GM23338 (cell line): Measurements from ENCODE around the gene UBE2F. TPM values are rescaled to one million over a fixed set of nuclear protein-coding genes. Genes with fewer than 3 reads are reported as not detected.

Experiments used
- ATAC-seq: fragments of 200-7000 bp; cut with Tn5 transposase; 3 replicates; pipeline ENCODE4 v1.9.1; 2020
- DNase-seq: peaks from one replicate; pipeline ENCODE4 v3.0.0-alpha.2; 2015; ENCODE audit warnings: low spot score
- H2AFZ ChIP-seq: fragments of 200-600 bp; sonication (generic); 2 replicates; pipeline ENCODE4 v1.8.0; 2016; ENCODE audit warnings: antibody characterized with exemption, mild to moderate bottlenecking, moderate library complexity
- H3F3A ChIP-seq: fragments of 200-600 bp; sonication (generic); replicated peaks from 2 replicates; pipeline ENCODE4 v1.8.0; 2017; ENCODE audit warnings: antibody characterized with exemption, mixed run types, low read depth
- H3K27ac ChIP-seq: fragments of 200-600 bp; sonication (generic); 2 replicates; pipeline ENCODE4 v1.6.1; 2016; ENCODE audit warnings: low read depth
- H3K27me3 ChIP-seq: fragments of 200-600 bp; sonication (generic); 2 replicates; pipeline ENCODE4 v1.8.0; 2016; ENCODE audit warnings: mild to moderate bottlenecking, mixed run types, moderate library complexity; ENCODE audit not compliant: insufficient read depth
- H3K36me3 ChIP-seq: fragments of 200-600 bp; sonication (generic); 2 replicates; pipeline ENCODE4 v1.8.0; 2016; ENCODE audit warnings: mild to moderate bottlenecking; ENCODE audit not compliant: insufficient read depth
- H3K4me1 ChIP-seq: fragments of 200-600 bp; sonication (generic); 2 replicates; pipeline ENCODE4 v1.8.0; 2016; ENCODE audit warnings: mild to moderate bottlenecking, moderate library complexity; ENCODE audit not compliant: insufficient read depth
- H3K4me2 ChIP-seq: fragments of 200-600 bp; sonication (generic); 2 replicates; pipeline ENCODE4 v1.7.1; 2017; ENCODE audit warnings: mixed run types
- H3K4me3 ChIP-seq: fragments of 200-600 bp; sonication (generic); 2 replicates; pipeline ENCODE4 v1.6.1; 2016; ENCODE audit warnings: mixed run types
- H3K79me2 ChIP-seq: fragments of 200-600 bp; sonication (generic); replicated peaks from 2 replicates; pipeline ENCODE4 v1.8.0; 2017; ENCODE audit warnings: mild to moderate bottlenecking; ENCODE audit not compliant: insufficient read depth
- H3K9me2 ChIP-seq: fragments of 200-600 bp; sonication (generic); 2 replicates; pipeline ENCODE4 v1.8.0; 2017; ENCODE audit not compliant: insufficient read depth
- H4K20me1 ChIP-seq: fragments of 200-600 bp; sonication (generic); replicated peaks from 2 replicates; pipeline ENCODE4 v1.8.0; 2017; ENCODE audit warnings: mild to moderate bottlenecking; ENCODE audit not compliant: insufficient read depth
- H3K27ac Mint-ChIP-seq: 2 replicates; pipeline ENCODE4 v1.8.0; 2020; ENCODE audit warnings: inconsistent platforms, mild to moderate bottlenecking, moderate library complexity, mixed read lengths
- H3K27me3 Mint-ChIP-seq: 3 replicates; pipeline ENCODE4 v1.8.0; 2022; ENCODE audit warnings: low read depth, mild to moderate bottlenecking, moderate library complexity, mixed read lengths, inconsistent platforms; ENCODE audit not compliant: insufficient read depth, poor library complexity
- H3K36me3 Mint-ChIP-seq: 3 replicates; pipeline ENCODE4 v1.8.0; 2021; ENCODE audit warnings: low read depth, mild to moderate bottlenecking, inconsistent platforms, moderate library complexity, mixed read lengths
- H3K4me1 Mint-ChIP-seq: 3 replicates; pipeline ENCODE4 v1.8.0; 2020; ENCODE audit warnings: mild to moderate bottlenecking, inconsistent platforms, mixed read lengths
- H3K4me3 Mint-ChIP-seq: 3 replicates; pipeline ENCODE4 v1.8.0; 2021; ENCODE audit warnings: moderate library complexity, mild to moderate bottlenecking, inconsistent platforms, mixed read lengths
- H3K9me3 Mint-ChIP-seq: 3 replicates; pipeline ENCODE4 v1.8.0; 2020; ENCODE audit warnings: moderate library complexity, mild to moderate bottlenecking, inconsistent platforms, mixed read lengths
- CREB1 ChIP-seq: fragments of 250-450 bp; sonication (Bioruptor Pico); IDR thresholded peaks from 2 replicates; pipeline ENCODE4 v1.5.0; 2020; ENCODE audit warnings: low read depth, mild to moderate bottlenecking, moderate library complexity
- CTCF ChIP-seq, 2 experiments: fragments of 200-600 bp in 1 of 2; sonication (generic) in 1 of 2; conservative IDR thresholded peaks; 2 replicates each; pipeline versions ENCODE4 v1.5.1 to v1.6.1; 2016 to 2017; ENCODE audit warnings: antibody characterized with exemption in 2 of 2, low read depth in 2 of 2, mild to moderate bottlenecking in 2 of 2, moderate library complexity in 1 of 2
- EZH2 ChIP-seq: fragments of 200-600 bp; sonication (generic); IDR thresholded peaks from one replicate; pipeline ENCODE4 v1.8.0; 2017; ENCODE audit warnings: antibody characterized with exemption, mild to moderate bottlenecking, low read depth; ENCODE audit not compliant: unreplicated experiment
- EZH2phosphoT487 ChIP-seq: fragments of 200-600 bp; sonication (generic); IDR thresholded peaks from one replicate; pipeline ENCODE4 v1.8.1; 2018; ENCODE audit warnings: antibody characterized with exemption; ENCODE audit not compliant: unreplicated experiment
- JUNB ChIP-seq: IDR thresholded peaks from one replicate; pipeline ENCODE4 v1.6.1; 2016; ENCODE audit warnings: antibody characterized with exemption; ENCODE audit not compliant: unreplicated experiment
- NANOG ChIP-seq: IDR thresholded peaks from 2 replicates; pipeline ENCODE4 v1.6.1; 2016; ENCODE audit warnings: antibody characterized with exemption, borderline replicate concordance
- POLR2AphosphoS5 ChIP-seq: IDR thresholded peaks from 2 replicates; pipeline ENCODE4 v1.6.1; 2016; ENCODE audit warnings: antibody characterized with exemption, low read depth
- REST ChIP-seq: IDR thresholded peaks from one replicate; pipeline ENCODE4 v1.6.1; 2018; ENCODE audit warnings: antibody characterized with exemption; ENCODE audit not compliant: unreplicated experiment
- STAT1 ChIP-seq: IDR thresholded peaks from one replicate; pipeline ENCODE4 v1.6.1; 2016; ENCODE audit warnings: antibody characterized with exemption; ENCODE audit not compliant: unreplicated experiment
- ZNF114 ChIP-seq: fragments of 250-450 bp; sonication (Bioruptor Pico); IDR thresholded peaks from 2 replicates; pipeline ENCODE4 v1.5.0; 2020; ENCODE audit warnings: mild to moderate bottlenecking, moderate library complexity
- ZNF331 ChIP-seq: fragments of 250-450 bp; sonication (Bioruptor Pico); IDR thresholded peaks from 2 replicates; pipeline ENCODE4 v1.5.0; 2020; ENCODE audit warnings: low read depth, mild to moderate bottlenecking, moderate library complexity
- ZNF462 ChIP-seq: fragments of 250-450 bp; sonication (Bioruptor Pico); IDR thresholded peaks from 2 replicates; pipeline ENCODE4 v1.5.0; 2020; ENCODE audit warnings: mild to moderate bottlenecking, moderate library complexity
- polyA plus RNA-seq: library from polyadenylated mRNA; unstranded; fragments of >200 nt; fragmentation: Nextera tagmentation; extraction: Ambion mirVana; gene quantifications from 2 replicates; pipeline ENCODE4 v1.2.1, GENCODE V29; 2016
- total RNA-seq: library from RNA; depleted of rRNA; stranded (reverse); fragments of >200 nt; shearing (Covaris generic); gene quantifications from 2 replicates; pipeline ENCODE4 v1.2.3, GENCODE V29; 2014
- TF ChIP-seq, protein P1 (sequence below): IDR thresholded peaks from 2 replicates; pipeline ENCODE4 v1.6.1; 2016; ENCODE audit warnings: antibody characterized with exemption

The UBE2F gene
- total and polyA plus RNA-seq, 2 experiments from 2014 or later: 98.2 to 106 TPM

GRCh38 chr2:238003234-238004031 is 36.6 kb downstream of the UBE2F start:
- H3K4me2 ChIP-seq: no peak overlapping the region
- H3K9me2 ChIP-seq: no peaks in the 10 kb centered on the region
- H3K4me3 ChIP-seq: no peak overlapping the region
- no peak overlapping the region for H3K27ac ChIP-seq
- H3K27ac Mint-ChIP-seq: no peak overlapping the region
- H2AFZ ChIP-seq: no peak overlapping the region
- peaks cover 20% of the 10 kb centered on the region; the same call in 1 of the 2 replicates for H3K79me2 ChIP-seq
- peaks cover 8% of the 10 kb centered on the region for H4K20me1 ChIP-seq
- no peak overlapping the region for H3K4me3 Mint-ChIP-seq
- no peak for ATAC-seq
- 0 out of 3 replicates have a peak, but pooled peaks cover 3% of the 10 kb centered on the region for H3K4me1 Mint-ChIP-seq
- H3F3A ChIP-seq: no peaks in the 10 kb centered on the region
- H3K36me3 Mint-ChIP-seq: peaks cover 22% of the 10 kb centered on the region; the same call in 2 of the 3 replicates
- no peaks in the 10 kb centered on the region for H3K27me3 Mint-ChIP-seq
- H3K36me3 ChIP-seq: no peaks in the 10 kb centered on the region
- H3K9me3 Mint-ChIP-seq: peaks cover 11% of the 10 kb centered on the region; the same call in 2 of the 3 replicates
- no peaks in the 10 kb centered on the region for H3K4me1 ChIP-seq
- DNase-seq: no peak
- TF ChIP-seq EZH2 (no peak), JUNB (no peak), CTCF (conservative IDR thresholded peaks at IDR 0.05; ENCODE audit: low read depth in 2 of 2) (no peak), REST (no peak), ZNF114 (CRISPR knock-in tag) (no peak), NANOG (no peak), EZH2phosphoT487 (no peak), ZNF331 (CRISPR knock-in tag) (no peak), STAT1 (no peak), POLR2AphosphoS5 (no peak), CREB1 (CRISPR knock-in tag) (no peak), ZNF462 (CRISPR knock-in tag) (no peak)
- TF ChIP-seq, protein P1, sequence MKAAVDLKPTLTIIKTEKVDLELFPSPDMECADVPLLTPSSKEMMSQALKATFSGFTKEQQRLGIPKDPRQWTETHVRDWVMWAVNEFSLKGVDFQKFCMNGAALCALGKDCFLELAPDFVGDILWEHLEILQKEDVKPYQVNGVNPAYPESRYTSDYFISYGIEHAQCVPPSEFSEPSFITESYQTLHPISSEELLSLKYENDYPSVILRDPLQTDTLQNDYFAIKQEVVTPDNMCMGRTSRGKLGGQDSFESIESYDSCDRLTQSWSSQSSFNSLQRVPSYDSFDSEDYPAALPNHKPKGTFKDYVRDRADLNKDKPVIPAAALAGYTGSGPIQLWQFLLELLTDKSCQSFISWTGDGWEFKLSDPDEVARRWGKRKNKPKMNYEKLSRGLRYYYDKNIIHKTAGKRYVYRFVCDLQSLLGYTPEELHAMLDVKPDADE: no peak
- no peaks in the 10 kb centered on the region for H3K27me3 ChIP-seq
